Measurements from ENCODE around the gene ESYT1.

- TF ChIP-seq YY1 (IDR thresholded peaks at IDR 0.05; ENCODE audit: insufficient read depth, insufficient read length) = no peak
- no peak for TF ChIP-seq ZNF274 (IDR thresholded peaks at IDR 0.05; ENCODE audit: low read depth, low read length)
These were observed 9.9 kb downstream of the ESYT1 start for GRCh38 chr12:56137853-56138571.

Measured in NT2/D1 (cell line).